Effector memory CD4-positive, alpha-beta T cell (primary cell): ENCODE data around the gene NRL.

Experiments used
- DNase-seq, 3 donors: peaks; one replicate each; pipeline ENCODE4 v3.0.0-alpha.2; 2020
- H3K27ac ChIP-seq: 2 replicates; pipeline ENCODE4 v1.7.0; 2013; ENCODE audit warnings: mild to moderate bottlenecking, low read length, moderate library complexity; ENCODE audit not compliant: insufficient read depth, poor library complexity, severe bottlenecking
- H3K27me3 ChIP-seq: replicated peaks from 2 replicates; pipeline ENCODE4 v1.7.0; 2013; ENCODE audit warnings: mild to moderate bottlenecking, low read length; ENCODE audit not compliant: insufficient read depth, control insufficient read depth, poor library complexity, severe bottlenecking
- H3K36me3 ChIP-seq: 2 replicates; pipeline ENCODE4 v1.7.0; 2013; ENCODE audit warnings: mild to moderate bottlenecking, low read length, moderate library complexity; ENCODE audit not compliant: control insufficient read depth, insufficient read depth
- H3K4me1 ChIP-seq: 2 replicates; pipeline ENCODE4 v1.7.0; 2013; ENCODE audit warnings: low read length, mild to moderate bottlenecking; ENCODE audit not compliant: control insufficient read depth, insufficient read depth, poor library complexity, severe bottlenecking
- H3K4me3 ChIP-seq: 2 replicates; pipeline ENCODE4 v1.7.0; 2013; ENCODE audit warnings: low read length, low read depth, mild to moderate bottlenecking; ENCODE audit not compliant: insufficient read depth, poor library complexity, severe bottlenecking
- H3K9me3 ChIP-seq: 2 replicates; pipeline ENCODE4 v1.7.0; 2013; ENCODE audit warnings: mild to moderate bottlenecking, low read length, moderate library complexity; ENCODE audit not compliant: control insufficient read depth

The NRL gene

GRCh38 chr14:24058951-24059475 is 55.7 kb downstream of the NRL start:
- Histone ChIP-seq H3K36me3 (no peaks in the 10 kb centered on the region), H3K27ac (no peak overlapping the region), H3K4me3 (no peak overlapping the region), H3K27me3 (no peaks in the 10 kb centered on the region), H3K9me3 (no peaks in the 10 kb centered on the region), H3K4me1 (no peaks in the 10 kb centered on the region)
- no peak for DNase-seq

GRCh38 chr14:24058260-24058950 is 56.3 kb downstream of the NRL start:
- no peaks in the 10 kb centered on the region for H3K27me3 ChIP-seq
- H3K9me3 ChIP-seq, result no peaks in the 10 kb centered on the region
- H3K36me3 ChIP-seq, result no peaks in the 10 kb centered on the region
- no peak overlapping the region for H3K27ac ChIP-seq
- no peak overlapping the region for H3K4me3 ChIP-seq
- no peaks in the 10 kb centered on the region for H3K4me1 ChIP-seq
- peak in 1 of 3 donors; percentile 59 for DNase-seq

DNA sequence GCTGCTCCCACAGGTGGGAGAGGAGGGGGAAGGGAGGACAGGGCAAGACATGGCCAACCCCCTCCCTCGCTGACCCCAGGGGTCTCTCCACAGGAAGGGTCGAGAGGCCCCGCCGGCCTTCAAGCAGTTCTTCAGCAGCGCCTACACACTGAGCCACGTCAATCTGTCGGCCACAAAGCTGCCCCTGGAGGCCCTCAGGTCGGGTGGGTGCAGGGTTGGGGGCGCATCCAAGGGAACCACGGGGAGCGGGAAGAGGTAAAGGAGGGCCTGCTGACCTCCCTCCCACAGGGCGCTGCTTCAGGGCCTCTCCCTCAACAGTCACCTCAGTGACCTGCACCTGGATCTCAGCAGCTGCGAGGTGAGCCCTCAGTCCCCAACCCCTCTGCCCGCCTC is 56.9 kb downstream of the NRL start:
- no peaks in the 10 kb centered on the region for H3K36me3 ChIP-seq
- H3K9me3 ChIP-seq, result no peaks in the 10 kb centered on the region
- no peak for DNase-seq
- no peak overlapping the region for H3K27ac ChIP-seq
- no peaks in the 10 kb centered on the region for H3K4me1 ChIP-seq
- H3K27me3 ChIP-seq, result no peaks in the 10 kb centered on the region
- no peak overlapping the region for H3K4me3 ChIP-seq

GRCh38 chr14:24057271-24057670 is 57.5 kb downstream of the NRL start:
- Histone ChIP-seq H3K4me3 (no peak overlapping the region), H3K4me1 (peaks cover 4% of the 10 kb centered on the region), H3K27ac (no peak overlapping the region), H3K27me3 (no peaks in the 10 kb centered on the region), H3K36me3 (no peaks in the 10 kb centered on the region), H3K9me3 (no peaks in the 10 kb centered on the region)
- no peak for DNase-seq

DNA sequence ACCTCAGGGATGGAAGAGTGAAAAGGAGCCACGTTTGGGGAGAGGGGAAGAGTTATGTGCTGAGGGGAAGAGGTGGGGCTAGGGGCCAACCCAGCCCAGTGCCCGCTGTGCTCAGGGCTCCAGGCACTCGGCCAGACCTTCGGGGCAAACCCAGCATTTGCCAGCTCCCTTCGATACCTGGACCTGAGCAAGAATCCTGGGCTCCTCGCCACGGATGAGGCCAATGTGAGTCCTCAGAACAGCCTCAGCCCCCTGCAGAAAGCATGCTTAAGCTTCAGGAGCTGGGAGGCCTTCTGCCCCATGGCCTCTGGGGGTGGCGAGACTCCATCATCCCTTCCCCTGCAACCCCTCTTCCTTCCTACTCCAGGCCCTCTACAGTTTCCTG is 58.0 kb downstream of the NRL start:
- H3K36me3 ChIP-seq, result no peaks in the 10 kb centered on the region
- H3K4me1 ChIP-seq, result peaks cover 7% of the 10 kb centered on the region
- no peaks in the 10 kb centered on the region for H3K27me3 ChIP-seq
- H3K9me3 ChIP-seq, result no peaks in the 10 kb centered on the region
- no peak overlapping the region for H3K4me3 ChIP-seq
- DNase-seq, result no peak
- no peak overlapping the region for H3K27ac ChIP-seq

GRCh38 chr14:24055971-24056799 is 58.6 kb downstream of the NRL start:
- Histone ChIP-seq H3K27me3 (no peaks in the 10 kb centered on the region), H3K9me3 (no peaks in the 10 kb centered on the region), H3K4me1 (peaks cover 10% of the 10 kb centered on the region), H3K4me3 (no peak overlapping the region), H3K27ac (no peak overlapping the region), H3K36me3 (no peaks in the 10 kb centered on the region)
- no peak for DNase-seq

DNA sequence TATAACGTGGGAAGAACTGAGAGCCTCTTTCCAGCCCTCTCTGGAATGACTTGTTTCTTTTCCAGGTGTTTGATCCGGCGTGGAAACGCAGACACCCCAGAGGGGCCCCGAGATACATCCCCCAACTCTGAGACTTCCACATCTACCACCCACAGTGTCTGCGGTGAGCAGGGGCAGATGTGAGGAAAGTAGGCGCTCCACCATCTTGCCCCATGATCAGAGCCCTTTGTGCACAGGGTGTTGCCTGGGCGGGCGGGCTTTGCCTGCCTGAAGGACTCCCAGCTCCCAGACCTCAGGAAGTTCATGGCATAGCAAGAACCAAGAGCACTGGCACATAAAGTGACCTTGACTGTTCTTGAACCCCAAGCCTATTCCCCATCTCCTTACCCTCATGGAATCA is 60.1 kb downstream of the NRL start:
- H3K4me3 ChIP-seq, result no peak overlapping the region

GRCh38 chr14:24054324-24054641 is 60.5 kb downstream of the NRL start:
- H3K4me3 ChIP-seq, result no peak overlapping the region
- H3K36me3 ChIP-seq, result no peaks in the 10 kb centered on the region

More for the DNA sequence above, 60.1 kb downstream of the NRL start:
- no peaks in the 10 kb centered on the region for H3K9me3 ChIP-seq
- peaks cover 10% of the 10 kb centered on the region for H3K4me1 ChIP-seq
- no peak for DNase-seq
- H3K27me3 ChIP-seq, result no peaks in the 10 kb centered on the region
- H3K27ac ChIP-seq, result no peak overlapping the region
- H3K36me3 ChIP-seq, result no peaks in the 10 kb centered on the region

DNA sequence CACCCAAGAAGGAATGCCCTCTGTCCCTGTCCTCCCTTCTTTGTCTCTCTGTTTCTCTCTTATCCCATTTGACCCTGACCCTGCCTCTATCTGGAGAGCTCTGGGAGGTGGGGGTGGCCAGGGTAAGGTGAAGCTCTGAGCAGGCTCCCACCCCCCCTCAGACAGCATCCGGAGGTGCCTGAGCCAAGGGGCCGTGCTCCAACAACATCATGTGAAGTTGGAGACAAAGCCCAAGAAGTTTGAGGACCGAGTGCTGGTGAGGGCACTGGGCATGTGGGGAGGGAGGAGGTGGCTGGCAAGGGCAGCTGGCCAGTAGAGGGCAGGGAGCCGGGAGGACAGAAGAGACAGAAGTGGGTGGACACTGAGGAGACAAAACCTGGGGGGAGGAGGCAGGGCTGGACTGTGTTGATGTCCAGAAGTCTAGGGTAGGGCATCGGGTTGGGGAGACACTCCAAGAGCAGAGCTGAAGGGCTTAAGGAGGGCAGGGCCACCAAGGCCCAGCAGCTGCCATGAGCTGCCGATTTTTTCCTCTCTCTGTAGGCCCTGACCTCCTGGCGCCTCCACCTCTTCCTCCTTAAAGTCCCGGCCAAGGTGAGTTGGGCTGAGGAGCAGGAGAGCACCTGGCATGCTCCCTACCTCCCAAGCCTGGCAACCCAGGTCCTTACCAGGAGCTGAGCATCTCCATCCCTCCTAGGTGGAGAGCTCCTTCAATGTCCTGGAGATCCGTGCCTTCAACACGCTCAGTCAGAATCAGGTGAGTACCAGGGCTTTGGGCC is 61.0 kb downstream of the NRL start:
- H3K27me3 ChIP-seq, result no peaks in the 10 kb centered on the region
- H3K4me3 ChIP-seq, result no peak overlapping the region
- DNase-seq, result no peak
- no peak overlapping the region for H3K27ac ChIP-seq
- no peaks in the 10 kb centered on the region for H3K36me3 ChIP-seq
- H3K9me3 ChIP-seq, result no peaks in the 10 kb centered on the region
- peaks cover 10% of the 10 kb centered on the region for H3K4me1 ChIP-seq

More at GRCh38 chr14:24054324-24054641, 60.5 kb downstream of the NRL start:
- no peak for DNase-seq
- H3K27ac ChIP-seq, result no peak overlapping the region
- peaks cover 10% of the 10 kb centered on the region for H3K4me1 ChIP-seq
- no peaks in the 10 kb centered on the region for H3K9me3 ChIP-seq
- no peaks in the 10 kb centered on the region for H3K27me3 ChIP-seq
